ENCODE results near the gene ALG6.
A peak's percentile ranks its signal among the peaks of the same experiment; 100 is the strongest.
"Not testable (repeated sequence)": the region's sequence is repeated elsewhere in the genome, so short reads cannot be mapped to it uniquely, and the experiment has no call there.

The ALG6 gene

GRCh38 chr1:63328781-63329180, 38.6 kb upstream of the ALG6 start:
- no peak for ATAC-seq

GRCh38 chr1:63329621-63330330, 37.7 kb upstream of the ALG6 start:
- no peak for ATAC-seq

GRCh38 chr1:63330331-63330916, 37.0 kb upstream of the ALG6 start:
- no peak for ATAC-seq

GRCh38 chr1:63342402-63342801, 25.0 kb upstream of the ALG6 start:
- no peak for ATAC-seq

- ATAC-seq: no peak
Measured at GRCh38 chr1:63343922-63344321, 23.5 kb upstream of the ALG6 start.

GRCh38 chr1:63350320-63350719, 17.1 kb upstream of the ALG6 start:
- no peak for ATAC-seq

GRCh38 chr1:63352736-63353135, 14.7 kb upstream of the ALG6 start:
- no peak for ATAC-seq

- not testable (repeated sequence) for ATAC-seq
Measured at GRCh38 chr1:63356234-63356633, 11.2 kb upstream of the ALG6 start.

GRCh38 chr1:63359561-63359960, 7.9 kb upstream of the ALG6 start:
- ATAC-seq: no peak

- ATAC-seq: no peak
Measured at GRCh38 chr1:63362073-63362472, 5.4 kb upstream of the ALG6 start.

- no peak for ATAC-seq
Measured at GRCh38 chr1:63362578-63362977, 4.8 kb upstream of the ALG6 start.

- no peak for ATAC-seq
Measured at GRCh38 chr1:63363014-63363413, 4.4 kb upstream of the ALG6 start.

GRCh38 chr1:63366908-63367214, 566 bp upstream of the ALG6 start:
- ATAC-seq: no peak

- no peak for ATAC-seq
Measured at GRCh38 chr1:63368131-63368530, 704 bp downstream of the ALG6 start.

GRCh38 chr1:63379583-63379982, 12.2 kb downstream of the ALG6 start:
- ATAC-seq: no peak

- no peak for ATAC-seq
Measured at GRCh38 chr1:63381741-63382140, 14.3 kb downstream of the ALG6 start.

- ATAC-seq: no peak
Measured at GRCh38 chr1:63401945-63402344, 34.5 kb downstream of the ALG6 start.

GRCh38 chr1:63403386-63403785, 36.0 kb downstream of the ALG6 start:
- peak in 1 of 2 donors; percentile 49 for ATAC-seq

GRCh38 chr1:63405021-63405420, 37.6 kb downstream of the ALG6 start:
- no peak for ATAC-seq

- ATAC-seq: no peak
Measured at GRCh38 chr1:63405987-63406386, 38.6 kb downstream of the ALG6 start.

GRCh38 chr1:63407002-63407401, 39.6 kb downstream of the ALG6 start:
- ATAC-seq: no peak

- ATAC-seq: no peak
Measured at GRCh38 chr1:63408331-63408730, 40.9 kb downstream of the ALG6 start.

- no peak for ATAC-seq
Measured at GRCh38 chr1:63411066-63411465, 43.6 kb downstream of the ALG6 start.

GRCh38 chr1:63413394-63413793, 46.0 kb downstream of the ALG6 start:
- ATAC-seq: no peak
